ENCODE results near the gene CNTNAP2. TPM values are rescaled to one million over a fixed set of nuclear protein-coding genes. Genes with fewer than 3 reads are reported as not detected.

The CNTNAP2 gene
- total and polyA plus RNA-seq, 2 donors (not counting 1 experiment from before 2014, with no cell fraction given), result not detected

- no peaks in the 10 kb centered on the region for H3K79me2 ChIP-seq (ENCODE audit: control insufficient read depth, insufficient read depth, low read length)
Measured at GRCh38 chr7:148093375-148094166, 1977.0 kb downstream of the CNTNAP2 start.

GRCh38 chr7:148095066-148095465, 1978.5 kb downstream of the CNTNAP2 start:
- Histone ChIP-seq H3K79me2 (ENCODE audit: control insufficient read depth, insufficient read depth, low read length) (no peaks in the 10 kb centered on the region), H3K9me3 (ENCODE audit: control insufficient read depth, insufficient read depth, low read depth, low read length) (no peaks in the 10 kb centered on the region), H3K9ac (ENCODE audit: insufficient read depth, low read length) (no peak overlapping the region), H3K36me3 (ENCODE audit: control insufficient read depth, insufficient read depth, low read length) (no peaks in the 10 kb centered on the region), H3K4me2 (ENCODE audit: extremely low read depth, insufficient read depth, low read length) (no peak overlapping the region), H3K27ac (ENCODE audit: insufficient read depth, low read length) (no peak overlapping the region), H3K4me1 (ENCODE audit: control insufficient read depth, extremely low read depth, insufficient read depth, low read length) (no peaks in the 10 kb centered on the region), H2AFZ (ENCODE audit: low read length) (no peak overlapping the region), H3K4me3 (replicated peaks in 1 of 4; ENCODE audit: control extremely low read depth in 1 of 4, insufficient read depth in 1 of 4, low read depth in 3 of 4, low read length in 4 of 4) (no peak overlapping the region), H4K20me1 (ENCODE audit: control insufficient read depth, extremely low read depth, insufficient read depth, low read length) (no peaks in the 10 kb centered on the region), H3K27me3 (ENCODE audit: control insufficient read depth, insufficient read depth, low read length) (no peaks in the 10 kb centered on the region)
- no peak for DNase-seq (ENCODE audit: low read depth in 2 of 2)
- TF ChIP-seq EZH2 (IDR thresholded peaks at IDR 0.05; ENCODE audit: low read length, missing control alignments) (no peak), CTCF (conservative IDR thresholded peaks at IDR 0.05 in 1 of 2, IDR thresholded peaks at IDR 0.05 in 1 of 2; ENCODE audit: low read depth in 1 of 2, low read length in 2 of 2) (no peak)

More at GRCh38 chr7:148093375-148094166, 1977.0 kb downstream of the CNTNAP2 start:
- no peak overlapping the region for H2AFZ ChIP-seq (ENCODE audit: low read length)
- H3K9me3 ChIP-seq (ENCODE audit: control insufficient read depth, insufficient read depth, low read depth, low read length), result no peaks in the 10 kb centered on the region
- TF ChIP-seq EZH2 (IDR thresholded peaks at IDR 0.05; ENCODE audit: low read length, missing control alignments), result no peak
- no peak for TF ChIP-seq CTCF (conservative IDR thresholded peaks at IDR 0.05 in 1 of 2, IDR thresholded peaks at IDR 0.05 in 1 of 2; ENCODE audit: low read depth in 1 of 2, low read length in 2 of 2)
- H3K9ac ChIP-seq (ENCODE audit: insufficient read depth, low read length), result no peak overlapping the region
- no peak overlapping the region for H3K27ac ChIP-seq (ENCODE audit: insufficient read depth, low read length)
- H3K4me1 ChIP-seq (ENCODE audit: control insufficient read depth, extremely low read depth, insufficient read depth, low read length), result no peaks in the 10 kb centered on the region
- DNase-seq (ENCODE audit: low read depth in 2 of 2), result no peak
- no peaks in the 10 kb centered on the region for H4K20me1 ChIP-seq (ENCODE audit: control insufficient read depth, extremely low read depth, insufficient read depth, low read length)
- H3K36me3 ChIP-seq (ENCODE audit: control insufficient read depth, insufficient read depth, low read length), result no peaks in the 10 kb centered on the region
- H3K4me2 ChIP-seq (ENCODE audit: extremely low read depth, insufficient read depth, low read length), result no peak overlapping the region
- no peaks in the 10 kb centered on the region for H3K27me3 ChIP-seq (ENCODE audit: control insufficient read depth, insufficient read depth, low read length)
- no peak overlapping the region for H3K4me3 ChIP-seq (replicated peaks in 1 of 4; ENCODE audit: control extremely low read depth in 1 of 4, insufficient read depth in 1 of 4, low read depth in 3 of 4, low read length in 4 of 4)

GRCh38 chr7:148104136-148104716, 1987.6 kb downstream of the CNTNAP2 start:
- Histone ChIP-seq H3K4me3 (replicated peaks in 1 of 4; ENCODE audit: control extremely low read depth in 1 of 4, insufficient read depth in 1 of 4, low read depth in 3 of 4, low read length in 4 of 4) (no peak overlapping the region), H3K27me3 (ENCODE audit: control insufficient read depth, insufficient read depth, low read length) (no peaks in the 10 kb centered on the region), H4K20me1 (ENCODE audit: control insufficient read depth, extremely low read depth, insufficient read depth, low read length) (no peaks in the 10 kb centered on the region), H3K36me3 (ENCODE audit: control insufficient read depth, insufficient read depth, low read length) (no peaks in the 10 kb centered on the region), H3K4me2 (ENCODE audit: extremely low read depth, insufficient read depth, low read length) (no peak overlapping the region), H2AFZ (ENCODE audit: low read length) (no peak overlapping the region), H3K79me2 (ENCODE audit: control insufficient read depth, insufficient read depth, low read length) (no peaks in the 10 kb centered on the region), H3K9me3 (ENCODE audit: control insufficient read depth, insufficient read depth, low read depth, low read length) (no peaks in the 10 kb centered on the region), H3K4me1 (ENCODE audit: control insufficient read depth, extremely low read depth, insufficient read depth, low read length) (no peaks in the 10 kb centered on the region), H3K9ac (ENCODE audit: insufficient read depth, low read length) (no peak overlapping the region), H3K27ac (ENCODE audit: insufficient read depth, low read length) (no peak overlapping the region)
- no peak for TF ChIP-seq EZH2 (IDR thresholded peaks at IDR 0.05; ENCODE audit: low read length, missing control alignments)
- TF ChIP-seq CTCF (conservative IDR thresholded peaks at IDR 0.05 in 1 of 2, IDR thresholded peaks at IDR 0.05 in 1 of 2; ENCODE audit: low read depth in 1 of 2, low read length in 2 of 2), result no peak
- no peak for DNase-seq (ENCODE audit: low read depth in 2 of 2)

All from fibroblast of lung (primary cell).